CD4-positive, alpha-beta memory T cell (primary cell): ENCODE measurements around the gene MARK4. TPM values are rescaled to one million over a fixed set of nuclear protein-coding genes. Genes with fewer than 3 reads are reported as not detected.

Source experiments
- CTCF ChIA-PET: fragments of 350-600 bp; sonication (Branson Sonifier 250); formaldehyde crosslinking; loops from one replicate; lab custom pipeline; 2021; ENCODE audit warnings: inconsistent platforms; ENCODE audit not compliant: partially characterized antibody; lab: Charles Lee
- POLR2A ChIA-PET: fragments of 350-600 bp; sonication (Branson Sonifier 250); formaldehyde crosslinking; loops from one replicate; lab custom pipeline; 2021; ENCODE audit not compliant: partially characterized antibody; lab: Charles Lee
- DNase-seq, 5 donors: peaks; one replicate each; pipeline versions ENCODE4 v3.0.0 to v3.0.0-alpha.2; 2020 to 2022; ENCODE audit warnings: mixed read lengths in 1 of 5
- H3K27ac ChIP-seq: one replicate; pipeline ENCODE4 v1.7.0; 2013; ENCODE audit warnings: low read depth, low read length
- H3K27me3 ChIP-seq: 2 replicates; pipeline ENCODE4 v1.7.0; 2013; ENCODE audit warnings: mild to moderate bottlenecking, low read length, moderate library complexity; ENCODE audit not compliant: insufficient read depth
- H3K36me3 ChIP-seq: 2 replicates; pipeline ENCODE4 v1.7.0; 2013; ENCODE audit warnings: mild to moderate bottlenecking, low read length, moderate library complexity; ENCODE audit not compliant: insufficient read depth
- H3K4me1 ChIP-seq: 2 replicates; pipeline ENCODE4 v1.7.0; 2013; ENCODE audit warnings: mild to moderate bottlenecking, low read length, moderate library complexity; ENCODE audit not compliant: insufficient read depth
- H3K4me3 ChIP-seq, 2 donors: one replicate each; pipeline ENCODE4 v1.7.0; 2013; ENCODE audit warnings: low read length in 2 of 2, mild to moderate bottlenecking in 1 of 2
- H3K9me3 ChIP-seq, 2 donors: one replicate each; pipeline ENCODE4 v1.7.0; 2013; ENCODE audit warnings: low read length in 2 of 2, control low read depth in 1 of 2; ENCODE audit not compliant: control insufficient read depth in 1 of 2
- H3K27ac Mint-ChIP-seq, 7 donors: one replicate each; pipeline ENCODE4 v1.8.0; 2020 to 2021; ENCODE audit warnings: mixed read lengths in 7 of 7, mild to moderate bottlenecking in 6 of 7, inconsistent platforms in 3 of 7, moderate library complexity in 3 of 7
- H3K27me3 Mint-ChIP-seq, 2 donors: one replicate each; pipeline ENCODE4 v1.8.0; 2020 to 2021; ENCODE audit warnings: mixed read lengths in 2 of 2
- H3K36me3 Mint-ChIP-seq, 2 donors: one replicate each; pipeline ENCODE4 v1.8.0; 2020 to 2021; ENCODE audit warnings: mixed read lengths in 2 of 2, inconsistent platforms in 1 of 2, mild to moderate bottlenecking in 1 of 2
- H3K4me1 Mint-ChIP-seq, 4 donors: one replicate each; pipeline ENCODE4 v1.8.0; 2020 to 2021; ENCODE audit warnings: mixed read lengths in 4 of 4, mild to moderate bottlenecking in 1 of 4
- H3K4me3 Mint-ChIP-seq, 8 donors: one replicate each; pipeline ENCODE4 v1.8.0; 2020 to 2021; ENCODE audit warnings: mixed read lengths in 8 of 8, mild to moderate bottlenecking in 7 of 8, moderate library complexity in 6 of 8, inconsistent platforms in 3 of 8
- H3K9me3 Mint-ChIP-seq, 8 donors: one replicate each; pipeline ENCODE4 v1.8.0; 2020 to 2021; ENCODE audit warnings: mixed read lengths in 8 of 8, mild to moderate bottlenecking in 5 of 8, inconsistent platforms in 3 of 8, moderate library complexity in 1 of 8
- intact Hi-C: fragments of 100-400 bp; cut with micrococcal nuclease; formaldehyde crosslinking; loops from one replicate; pipeline ENCODE4 v1.15.1; 2023
- polyA plus RNA-seq, 2 donors: library from polyadenylated mRNA; unstranded; fragments of 300-500 nt; fragmentation: Illumina TruSeq; gene quantifications; one replicate each; pipeline ENCODE4 v1.2.3, GENCODE V29; 2021
- total RNA-seq, 2 experiments: library from RNA; stranded (reverse); gene quantifications; one replicate each; pipeline ENCODE4 v1.2.3, GENCODE V29; 2021

The MARK4 gene
- total and polyA plus RNA-seq, 4 experiments from 2014 or later: 0.11 to 25.2 (median 13.0) TPM

- POLR2A ChIA-PET: no interaction called here
- no peaks in the 10 kb centered on the region for H3K4me1 ChIP-seq
- H3K36me3 Mint-ChIP-seq: no peaks in the 10 kb centered on the region
- no peak overlapping the region for H3K4me3 Mint-ChIP-seq
- DNase-seq: no peak
- H3K4me3 ChIP-seq: no peak overlapping the region
- no peak overlapping the region for H3K27ac Mint-ChIP-seq
- CTCF ChIA-PET: no interaction called here
- no peaks in the 10 kb centered on the region for H3K9me3 Mint-ChIP-seq
- H3K27me3 ChIP-seq: no peaks in the 10 kb centered on the region
- no peaks in the 10 kb centered on the region for H3K36me3 ChIP-seq
- no peaks in the 10 kb centered on the region for H3K9me3 ChIP-seq
- intact Hi-C loops: no loop called here
- peaks cover 0 to 8% (median 2%) of the 10 kb centered on the region in 4 donors for H3K4me1 Mint-ChIP-seq
- H3K27ac ChIP-seq: no peak overlapping the region
- peaks cover 28 to 35% of the 10 kb centered on the region in 2 donors for H3K27me3 Mint-ChIP-seq
Measured at GRCh38 chr19:45216667-45217066, 34.4 kb upstream of the MARK4 start.

- Histone ChIP-seq H3K9me3 (no peaks in the 10 kb centered on the region), H3K4me3 (no peak overlapping the region), H3K36me3 (no peaks in the 10 kb centered on the region), H3K27ac (no peak overlapping the region), H3K4me1 (no peaks in the 10 kb centered on the region), H3K27me3 (no peaks in the 10 kb centered on the region)
- Mint-ChIP-seq H3K4me1 (peaks cover 0 to 8% (median 2%) of the 10 kb centered on the region in 4 donors), H3K4me3 (no peak overlapping the region), H3K36me3 (no peaks in the 10 kb centered on the region), H3K9me3 (no peaks in the 10 kb centered on the region), H3K27ac (no peak overlapping the region), H3K27me3 (peaks cover 33 to 39% of the 10 kb centered on the region in 2 donors)
- no peak for DNase-seq
- ChIA-PET POLR2A (no interaction called here), CTCF (no interaction called here)
- intact Hi-C loops: no loop called here
Measured at GRCh38 chr19:45217193-45217956, 33.7 kb upstream of the MARK4 start.

GRCh38 chr19:45217957-45218334 lies 33.1 kb upstream of the MARK4 start:
- CTCF ChIA-PET: no interaction called here
- Histone ChIP-seq H3K4me3 (no peak overlapping the region), H3K27me3 (no peaks in the 10 kb centered on the region), H3K36me3 (no peaks in the 10 kb centered on the region), H3K27ac (no peak overlapping the region), H3K4me1 (no peaks in the 10 kb centered on the region), H3K9me3 (no peaks in the 10 kb centered on the region)
- no peak overlapping the region for H3K27ac Mint-ChIP-seq
- intact Hi-C loops: no loop called here
- DNase-seq: no peak
- peaks cover 36 to 42% of the 10 kb centered on the region in 2 donors for H3K27me3 Mint-ChIP-seq
- POLR2A ChIA-PET: no interaction called here
- no peaks in the 10 kb centered on the region for H3K9me3 Mint-ChIP-seq
- H3K36me3 Mint-ChIP-seq: no peaks in the 10 kb centered on the region
- H3K4me1 Mint-ChIP-seq: peaks cover 0 to 8% (median 2%) of the 10 kb centered on the region in 4 donors
- no peak overlapping the region for H3K4me3 Mint-ChIP-seq

GRCh38 chr19:45218426-45218825 lies 32.6 kb upstream of the MARK4 start:
- Histone ChIP-seq H3K4me3 (no peak overlapping the region), H3K4me1 (no peaks in the 10 kb centered on the region), H3K27ac (no peak overlapping the region), H3K36me3 (no peaks in the 10 kb centered on the region), H3K27me3 (no peaks in the 10 kb centered on the region), H3K9me3 (no peaks in the 10 kb centered on the region)
- DNase-seq: no peak
- peak overlapping the region in 1 of 7 donors; percentile 82 for H3K27ac Mint-ChIP-seq
- H3K4me1 Mint-ChIP-seq: peaks cover 0 to 8% (median 2%) of the 10 kb centered on the region in 4 donors
- H3K36me3 Mint-ChIP-seq: no peaks in the 10 kb centered on the region
- POLR2A ChIA-PET: no interaction called here
- CTCF ChIA-PET: no interaction called here
- no peak overlapping the region for H3K4me3 Mint-ChIP-seq
- intact Hi-C loops: no loop called here
- no peaks in the 10 kb centered on the region for H3K9me3 Mint-ChIP-seq
- H3K27me3 Mint-ChIP-seq: peaks cover 34 to 42% of the 10 kb centered on the region in 2 donors

GRCh38 chr19:45218911-45219743 lies 31.9 kb upstream of the MARK4 start:
- Histone ChIP-seq H3K36me3 (no peaks in the 10 kb centered on the region), H3K9me3 (no peaks in the 10 kb centered on the region), H3K27ac (no peak overlapping the region), H3K4me3 (no peak overlapping the region), H3K27me3 (no peaks in the 10 kb centered on the region), H3K4me1 (no peaks in the 10 kb centered on the region)
- no peak overlapping the region for H3K27ac Mint-ChIP-seq
- no peak for DNase-seq
- ChIA-PET POLR2A (no interaction called here), CTCF (no interaction called here)
- no peaks in the 10 kb centered on the region for H3K9me3 Mint-ChIP-seq
- H3K4me3 Mint-ChIP-seq: no peak overlapping the region
- intact Hi-C loops: no loop called here
- H3K36me3 Mint-ChIP-seq: no peaks in the 10 kb centered on the region
- peaks cover 0 to 8% (median 2%) of the 10 kb centered on the region in 4 donors for H3K4me1 Mint-ChIP-seq
- peaks cover 37 to 38% of the 10 kb centered on the region in 2 donors for H3K27me3 Mint-ChIP-seq

- Mint-ChIP-seq H3K27me3 (peaks cover 21 to 34% of the 10 kb centered on the region in 2 donors), H3K4me3 (no peak overlapping the region), H3K27ac (no peak overlapping the region), H3K9me3 (no peaks in the 10 kb centered on the region), H3K36me3 (no peaks in the 10 kb centered on the region), H3K4me1 (no peaks in the 10 kb centered on the region)
- no peak for DNase-seq
- Histone ChIP-seq H3K4me1 (no peaks in the 10 kb centered on the region), H3K9me3 (no peaks in the 10 kb centered on the region), H3K27me3 (no peaks in the 10 kb centered on the region), H3K4me3 (no peak overlapping the region), H3K27ac (no peak overlapping the region), H3K36me3 (no peaks in the 10 kb centered on the region)
- CTCF ChIA-PET: no interaction called here
- intact Hi-C loops: no loop called here
- POLR2A ChIA-PET: no interaction called here
Measured at GRCh38 chr19:45222724-45223123, 28.3 kb upstream of the MARK4 start.

- H3K27me3 ChIP-seq: no peaks in the 10 kb centered on the region
- H3K9me3 Mint-ChIP-seq: no peaks in the 10 kb centered on the region
- H3K4me1 ChIP-seq: no peaks in the 10 kb centered on the region
- H3K27ac ChIP-seq: no peak overlapping the region
- H3K27ac Mint-ChIP-seq: no peak overlapping the region
- no peaks in the 10 kb centered on the region for H3K4me1 Mint-ChIP-seq
- H3K9me3 ChIP-seq: no peaks in the 10 kb centered on the region
- no peak for DNase-seq
- H3K4me3 ChIP-seq: no peak overlapping the region
- intact Hi-C loops: no loop called here
- H3K4me3 Mint-ChIP-seq: no peak overlapping the region
- ChIA-PET POLR2A (no interaction called here), CTCF (interaction anchor here (0.6 kb wide), 1 partner anchor 10 kb away, joined by 3 read pairs; no protein-coding TSS in a partner anchor)
- no peaks in the 10 kb centered on the region for H3K36me3 ChIP-seq
- H3K27me3 Mint-ChIP-seq: peaks cover 15 to 27% of the 10 kb centered on the region in 2 donors
- no peaks in the 10 kb centered on the region for H3K36me3 Mint-ChIP-seq
Measured at GRCh38 chr19:45223879-45224278, 27.2 kb upstream of the MARK4 start.
